HG02642 (cell line): ENCODE results near the gene RTL5.

Source experiments
- ATAC-seq: cut with Tn5 transposase; IDR thresholded peaks from one replicate; pipeline ENCODE4 v1.9.1; 2021; ENCODE audit warnings: mild to moderate bottlenecking; ENCODE audit not compliant: unreplicated experiment, poor library complexity

The RTL5 gene

GRCh38 chrX:72081605-72082320 is 50.0 kb downstream of the RTL5 start:
- ATAC-seq, result no peak

DNA sequence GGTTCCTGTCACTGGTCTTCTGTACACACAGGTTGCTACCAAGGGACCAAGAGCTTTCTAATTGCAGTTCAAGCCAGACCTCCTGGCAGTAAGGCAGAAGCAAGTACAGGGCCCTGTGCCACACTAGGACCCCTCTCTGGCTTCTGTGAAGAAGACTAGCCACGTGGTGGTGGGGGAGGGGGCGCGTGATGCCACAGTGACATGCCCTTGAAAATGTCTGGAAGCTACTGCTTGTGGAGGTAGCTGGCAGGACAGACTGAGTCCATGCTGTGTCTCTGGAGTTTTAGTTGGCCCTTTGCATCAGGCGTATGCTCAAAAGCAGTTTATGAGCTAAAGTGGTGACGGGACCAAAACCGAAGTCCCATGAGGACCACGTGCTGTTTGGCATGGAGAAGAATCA is 50.9 kb downstream of the RTL5 start:
- ATAC-seq, result no peak

DNA sequence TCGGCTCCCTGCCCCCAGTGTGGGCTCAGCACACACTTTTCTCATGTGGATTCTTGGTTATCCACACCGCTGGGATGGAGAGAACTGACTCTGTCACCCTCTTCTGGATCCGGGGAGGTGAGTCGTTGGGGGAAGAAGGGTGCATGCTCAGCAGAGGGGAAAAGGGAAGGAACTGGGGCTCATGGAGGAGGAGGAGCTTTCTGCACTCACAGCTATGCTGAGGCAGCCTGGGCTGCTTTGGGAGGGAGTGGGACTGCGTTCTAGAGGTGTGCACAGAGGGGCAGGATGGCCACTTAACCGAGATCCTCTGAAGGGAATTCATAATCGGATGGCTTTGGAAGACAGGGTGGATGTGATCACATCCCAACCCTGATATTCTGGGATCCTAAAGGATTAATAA is 51.6 kb downstream of the RTL5 start:
- ATAC-seq, result no peak

DNA sequence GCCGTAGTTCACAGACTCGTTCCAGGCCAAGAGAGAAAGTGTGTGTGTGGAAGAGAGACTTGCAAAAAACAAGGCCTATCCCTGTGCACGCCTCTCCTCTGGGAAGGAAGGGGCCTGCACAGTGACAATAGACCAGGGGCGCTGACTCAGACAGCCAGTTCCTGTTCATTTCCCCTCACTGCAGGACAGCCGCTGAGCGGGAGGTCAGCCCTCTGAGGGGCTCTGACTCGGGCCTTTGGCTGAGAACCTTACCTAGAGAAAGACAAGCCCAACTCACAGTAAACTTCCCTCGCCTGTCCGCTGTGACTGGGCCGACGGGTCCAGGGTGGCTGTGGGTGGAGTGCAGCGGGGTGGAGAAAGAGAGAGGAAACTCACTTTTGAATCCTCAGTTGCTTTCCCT is 52.1 kb downstream of the RTL5 start:
- ATAC-seq, result no peak

DNA sequence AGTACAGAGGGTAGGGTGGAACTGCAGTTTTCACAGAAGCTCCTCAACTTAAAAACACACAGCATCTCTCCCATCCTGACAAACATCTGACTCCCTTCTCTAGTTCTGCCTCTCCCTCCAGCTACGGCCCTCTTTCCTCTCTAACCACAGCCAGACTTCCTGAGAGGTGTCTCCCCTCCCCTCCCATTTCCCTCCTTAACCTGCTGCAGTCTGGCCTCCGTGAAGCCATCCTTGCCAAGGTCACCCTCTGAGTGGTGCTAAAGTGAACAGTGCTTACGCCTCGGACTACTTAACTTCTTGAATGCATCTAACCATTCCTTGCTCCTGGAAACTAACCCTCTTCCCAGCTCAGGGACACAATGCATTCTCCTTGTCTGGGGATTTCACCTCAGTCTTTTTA is 53.3 kb downstream of the RTL5 start:
- ATAC-seq, result no peak
